Ovary (tissue), 9 donors: ENCODE data around the gene FOCAD. TPM values are rescaled to one million over a fixed set of nuclear protein-coding genes. Genes with fewer than 3 reads are reported as not detected.

Source experiments
- DNase-seq, 5 donors: peaks; one replicate each; pipeline ENCODE4 v3.0.0-alpha.2; 2019 to 2020
- H3K27ac ChIP-seq, 2 donors: fragments of 200-600 bp; one replicate each; pipeline versions ENCODE4 v1.5.1 to v1.8.0; 2019 to 2022
- H3K27me3 ChIP-seq: fragments of 200-600 bp; one replicate; pipeline ENCODE4 v1.8.0; 2022
- H3K36me3 ChIP-seq: fragments of 200-600 bp; sonication (generic); one replicate; pipeline ENCODE4 v1.5.1; 2019
- H3K4me1 ChIP-seq: one replicate; pipeline ENCODE4 v1.8.1; 2013; ENCODE audit warnings: mild to moderate bottlenecking, moderate library complexity; ENCODE audit not compliant: insufficient read depth
- H3K4me3 ChIP-seq: fragments of 200-600 bp; sonication (generic); one replicate; pipeline ENCODE4 v1.5.1; 2017
- H3K9me3 ChIP-seq, 2 donors: fragments of 200-600 bp in 1 of 2; sonication (generic) in 1 of 2; one replicate each; pipeline versions ENCODE4 v1.5.1 to v1.8.1; 2013 to 2019; ENCODE audit warnings: mild to moderate bottlenecking in 1 of 2, moderate library complexity in 1 of 2
- CTCF ChIP-seq, 3 donors: fragments of 450-650 bp in 2 of 3; fragments of 200-600 bp in 1 of 3; IDR thresholded peaks; one replicate each; pipeline versions ENCODE4 v1.5.1 to v1.8.0; 2016 to 2022; ENCODE audit warnings: antibody characterized with exemption in 3 of 3, mild to moderate bottlenecking in 1 of 3
- EP300 ChIP-seq: sonication (generic); formaldehyde crosslinking; IDR thresholded peaks from one replicate; pipeline ENCODE4 v1.6.1; 2017; ENCODE audit warnings: antibody characterized with exemption
- POLR2A ChIP-seq: fragments of 450-650 bp; IDR thresholded peaks from one replicate; pipeline ENCODE4 v1.6.1; 2017; ENCODE audit warnings: antibody characterized with exemption, mild to moderate bottlenecking, moderate library complexity
- WGBS, 3 donors: extraction: QIAGEN DNeasy Blood & Tissue Kit in 1 of 3; methylation state at CpG; one replicate each; pipeline versions ENCODE4 v1.1.5 to v1.1.7; 2013 to 2017; 5-methylcytosine and 5-hydroxymethylcytosine counted together
- intact Hi-C, 4 donors: fragments of 100-400 bp; cut with DNase I; formaldehyde crosslinking; loops; one replicate each; pipeline versions ENCODE4 v1.11.0 to v1.15.1; 2022 to 2023
- polyA plus RNA-seq, 2 donors: library from polyadenylated mRNA; stranded (reverse); fragments of 200-250 nt in 1 of 2; fragments of 350-450 nt in 1 of 2; fragmentation: Illumina TruSeq in 1 of 2; extraction: RNeasy Lipid Tissue Mini Kit (QIAGEN cat#74804) in 1 of 2; gene quantifications; one replicate each; pipeline ENCODE4 v1.2.3, GENCODE V29; 2013 to 2014
- total RNA-seq, 7 donors: library from RNA; depleted of rRNA in 2 of 7; stranded (reverse); fragments of >200 nt in 2 of 7; fragmentation: NEBNext Ultra II Directional in 3 of 7; extraction: Animal tissue kit (Norgen Biotek cat#: 25700) in 3 of 7; gene quantifications; one replicate each; pipeline versions ENCODE4 v1.1.0 to v1.2.4, GENCODE V29; 2016 to 2023
- donor health status: DM: no; HTN: no; CAD: no; lungs with moderate emphysema.
- donor health status: DM: no; HTN: no; CAD: no.
- donor health status: Bipolar disorder and iron deficiency.
- donor health status: DM: yes; HTN: yes; CAD: no.
- donor health status: DM: no; HTN: no; CAD: no.
- donor health status: DM: yes; HTN: yes; CAD: no.

The FOCAD gene
- total and polyA plus RNA-seq, 9 donors = 5.4 to 39.2 (median 22.2) TPM

GRCh38 chr9:20692554-20692953 is 8.5 kb downstream of the FOCAD start:
- no peaks in the 10 kb centered on the region for H3K27me3 ChIP-seq
- no peak overlapping the region for H3K4me3 ChIP-seq
- WGBS, 3 donors = 60 to 71% (median 62%) methylated on average over 5 of the region's 5 CpGs
- intact Hi-C loops = no loop called here
- TF ChIP-seq CTCF (IDR thresholded peaks at IDR 0.05) = no peak
- no peak for TF ChIP-seq POLR2A
- no peak for TF ChIP-seq EP300
- no peak for DNase-seq
- peaks cover 8% of the 10 kb centered on the region for H3K4me1 ChIP-seq
- H3K27ac ChIP-seq = no peak overlapping the region
- no peaks in the 10 kb centered on the region for H3K9me3 ChIP-seq
- H3K36me3 ChIP-seq = no peaks in the 10 kb centered on the region

- TF ChIP-seq POLR2A (no peak), CTCF (IDR thresholded peaks at IDR 0.05) (no peak), EP300 (no peak)
- WGBS, 3 donors = 80 to 87% (median 84%) methylated on average over 4 of the region's 4 CpGs
- no peaks in the 10 kb centered on the region for H3K9me3 ChIP-seq
- intact Hi-C loops = no loop called here
- no peaks in the 10 kb centered on the region for H3K36me3 ChIP-seq
- peaks cover 8% of the 10 kb centered on the region for H3K4me1 ChIP-seq
- no peaks in the 10 kb centered on the region for H3K27me3 ChIP-seq
- H3K4me3 ChIP-seq = no peak overlapping the region
- no peak overlapping the region for H3K27ac ChIP-seq
- DNase-seq = no peak
Measured at GRCh38 chr9:20693068-20693467, 9.0 kb downstream of the FOCAD start.

GRCh38 chr9:20694248-20694647 is 10.2 kb downstream of the FOCAD start:
- no peaks in the 10 kb centered on the region for H3K27me3 ChIP-seq
- intact Hi-C loops = no loop called here

GRCh38 chr9:20697021-20697719 is 13.1 kb downstream of the FOCAD start:
- TF ChIP-seq CTCF (IDR thresholded peaks at IDR 0.05) = no peak
- TF ChIP-seq POLR2A = no peak
- no peak for TF ChIP-seq EP300
- H3K4me3 ChIP-seq = no peak overlapping the region
- H3K27me3 ChIP-seq = no peaks in the 10 kb centered on the region
- no peak overlapping the region for H3K27ac ChIP-seq
- intact Hi-C loops = no loop called here
- DNase-seq = no peak
- H3K4me1 ChIP-seq = peaks cover 8% of the 10 kb centered on the region
- H3K9me3 ChIP-seq = no peaks in the 10 kb centered on the region
- 26 to 41% (median 31%) methylated on average over 3 of the region's 3 CpGs for WGBS, 3 donors
- H3K36me3 ChIP-seq = no peaks in the 10 kb centered on the region

More at GRCh38 chr9:20694248-20694647, 10.2 kb downstream of the FOCAD start:
- TF ChIP-seq EP300 (no peak), CTCF (IDR thresholded peaks at IDR 0.05) (no peak), POLR2A (no peak)
- H3K9me3 ChIP-seq = no peaks in the 10 kb centered on the region
- no peak overlapping the region for H3K4me3 ChIP-seq
- no peak for DNase-seq
- peaks cover 8% of the 10 kb centered on the region for H3K4me1 ChIP-seq
- H3K36me3 ChIP-seq = no peaks in the 10 kb centered on the region
- H3K27ac ChIP-seq = no peak overlapping the region
